Fibroblast of lung (primary cell): ENCODE data around the gene MRGPRF. TPM values are rescaled to one million over a fixed set of nuclear protein-coding genes. Genes with fewer than 3 reads are reported as not detected.

Experiments used
- DNase-seq, 2 donors: peaks; one replicate each; pipeline versions ENCODE4 v3.0.0 to v3.0.0-alpha.2; 2010; ENCODE audit warnings: low read depth in 2 of 2
- H2AFZ ChIP-seq: 2 replicates; pipeline ENCODE4 v1.5.1; 2012; ENCODE audit warnings: low read length, control low read depth, inconsistent platforms
- H3K27ac ChIP-seq: 2 replicates; pipeline ENCODE4 v1.5.1; 2011; ENCODE audit warnings: low read length, control low read depth; ENCODE audit not compliant: insufficient read depth
- H3K27me3 ChIP-seq: 2 replicates; pipeline ENCODE4 v1.5.1; 2011; ENCODE audit warnings: mild to moderate bottlenecking, low read length; ENCODE audit not compliant: control insufficient read depth, insufficient read depth
- H3K36me3 ChIP-seq: 2 replicates; pipeline ENCODE4 v1.5.1; 2011; ENCODE audit warnings: low read length; ENCODE audit not compliant: control insufficient read depth, insufficient read depth
- H3K4me1 ChIP-seq: 2 replicates; pipeline ENCODE4 v1.5.1; 2011; ENCODE audit warnings: low read length; ENCODE audit not compliant: control insufficient read depth, insufficient read depth; ENCODE audit errors: extremely low read depth
- H3K4me2 ChIP-seq: 2 replicates; pipeline ENCODE4 v1.5.1; 2011; ENCODE audit warnings: low read length, control low read depth; ENCODE audit not compliant: insufficient read depth; ENCODE audit errors: extremely low read depth
- H3K4me3 ChIP-seq, 4 experiments: fragments of 200-600 bp in 1 of 4; sonication (generic) in 1 of 4; replicated peaks in 1 of 4; 2 replicates each; pipeline ENCODE4 v1.5.1; 2011 to 2016; ENCODE audit warnings: low read length in 4 of 4, low read depth in 3 of 4, mild to moderate bottlenecking in 3 of 4, control low read depth in 2 of 4, inconsistent platforms in 1 of 4, mixed read lengths in 1 of 4; ENCODE audit not compliant: insufficient read depth in 1 of 4; ENCODE audit errors: control extremely low read depth in 1 of 4
- H3K79me2 ChIP-seq: 2 replicates; pipeline ENCODE4 v1.5.1; 2012; ENCODE audit warnings: mild to moderate bottlenecking, low read length, inconsistent platforms; ENCODE audit not compliant: control insufficient read depth, insufficient read depth
- H3K9ac ChIP-seq: 2 replicates; pipeline ENCODE4 v1.5.1; 2011; ENCODE audit warnings: mild to moderate bottlenecking, low read length, control low read depth; ENCODE audit not compliant: insufficient read depth
- H3K9me3 ChIP-seq: 2 replicates; pipeline ENCODE4 v1.5.1; 2012; ENCODE audit warnings: low read depth, low read length; ENCODE audit not compliant: control insufficient read depth, insufficient read depth
- H4K20me1 ChIP-seq: 2 replicates; pipeline ENCODE4 v1.5.1; 2011; ENCODE audit warnings: low read length; ENCODE audit not compliant: control insufficient read depth, insufficient read depth; ENCODE audit errors: extremely low read depth
- CTCF ChIP-seq, 2 donors: IDR thresholded peaks in 1 of 2; conservative IDR thresholded peaks in 1 of 2; 1 replicate in 1 of 2; 2 replicates in 1 of 2; pipeline ENCODE4 v1.5.1; 2011 to 2012; ENCODE audit warnings: low read length in 2 of 2, control low read depth in 1 of 2, inconsistent platforms in 1 of 2, low read depth in 1 of 2, mild to moderate bottlenecking in 1 of 2
- EZH2 ChIP-seq: IDR thresholded peaks from 2 replicates; pipeline ENCODE4 v1.5.1; 2012; ENCODE audit warnings: low read length, control low read depth, mild to moderate bottlenecking; ENCODE audit errors: missing control alignments
- polyA plus RNA-seq, 2 donors: library from polyadenylated mRNA; depleted of rRNA in 1 of 2; stranded (reverse) in 1 of 2; unstranded in 1 of 2; fragments of >200 nt; gene quantifications; 2 replicates each; pipeline ENCODE4 v1.2.1, GENCODE V29; 2011 to 2012; ENCODE audit warnings: missing spikeins in 1 of 2
- total RNA-seq: library from RNA; depleted of rRNA; stranded (reverse); fragments of >200 nt; gene quantifications from 2 replicates; pipeline ENCODE4 v1.2.1, GENCODE V29; 2014

MRGPRF gene
- total and polyA plus RNA-seq, 2 donors (not counting 1 experiment from before 2014, with no cell fraction given), result 84.2 to 88.1 TPM

DNA sequence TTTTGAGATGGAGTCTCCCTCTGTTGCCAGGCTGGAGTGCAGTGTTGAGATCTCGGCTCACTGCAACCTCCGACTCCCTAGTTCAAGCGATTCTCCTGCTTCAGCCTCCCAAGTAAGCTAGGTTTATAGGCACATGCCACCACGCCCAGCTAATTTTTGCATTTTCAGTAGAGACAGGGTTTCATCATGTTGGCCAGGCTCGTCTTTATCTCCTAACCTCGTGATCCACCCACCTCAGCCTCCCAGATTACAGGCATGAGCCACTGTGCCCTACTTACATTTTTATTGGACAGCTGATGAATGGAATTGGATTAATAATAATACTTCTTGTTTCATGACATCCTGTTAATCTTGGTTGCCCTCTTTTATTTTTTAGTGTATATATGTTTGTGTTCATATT lies 29.2 kb downstream of the MRGPRF start:
- Histone ChIP-seq H3K27me3 (peaks cover 15% of the 10 kb centered on the region), H4K20me1 (no peaks in the 10 kb centered on the region), H3K9me3 (no peaks in the 10 kb centered on the region), H3K36me3 (no peaks in the 10 kb centered on the region), H2AFZ (no peak overlapping the region), H3K4me1 (no peaks in the 10 kb centered on the region), H3K79me2 (no peaks in the 10 kb centered on the region), H3K4me2 (no peak overlapping the region), H3K9ac (no peak overlapping the region), H3K4me3 (no peak overlapping the region), H3K27ac (no peak overlapping the region)
- no peak for TF ChIP-seq EZH2
- TF ChIP-seq CTCF (conservative IDR thresholded peaks at IDR 0.05 in 1 of 2, IDR thresholded peaks at IDR 0.05 in 1 of 2; ENCODE audit: low read depth in 1 of 2, low read length in 2 of 2), result no peak
- no peak for DNase-seq

DNA sequence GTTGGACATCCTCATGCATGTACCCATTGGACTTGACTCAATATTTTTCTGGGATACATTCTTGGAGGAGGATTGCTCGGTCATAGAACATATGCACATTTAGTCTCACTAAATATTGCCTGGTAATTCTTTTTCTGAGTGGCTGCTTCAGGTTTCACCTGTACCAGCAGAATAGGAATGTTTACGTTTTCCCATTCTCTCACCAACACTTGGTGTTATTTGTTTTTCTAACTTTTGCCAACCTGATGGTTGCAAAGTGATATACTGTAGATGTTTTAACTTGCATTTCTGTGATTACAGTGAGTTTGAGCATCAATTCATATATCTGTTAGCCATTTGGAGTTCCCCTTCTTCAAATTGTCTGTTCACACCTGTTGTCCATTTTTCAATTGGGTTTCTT lies 30.9 kb downstream of the MRGPRF start:
- Histone ChIP-seq H3K27me3 (peaks cover 14% of the 10 kb centered on the region), H3K4me3 (no peak overlapping the region), H3K9me3 (no peaks in the 10 kb centered on the region), H3K79me2 (no peaks in the 10 kb centered on the region), H3K9ac (no peak overlapping the region), H3K4me2 (no peak overlapping the region), H3K27ac (no peak overlapping the region), H2AFZ (no peak overlapping the region), H4K20me1 (no peaks in the 10 kb centered on the region), H3K4me1 (no peaks in the 10 kb centered on the region), H3K36me3 (no peaks in the 10 kb centered on the region)
- TF ChIP-seq EZH2, result no peak
- no peak for TF ChIP-seq CTCF (conservative IDR thresholded peaks at IDR 0.05 in 1 of 2, IDR thresholded peaks at IDR 0.05 in 1 of 2; ENCODE audit: low read depth in 1 of 2, low read length in 2 of 2)
- no peak for DNase-seq

- Histone ChIP-seq H3K79me2 (no peaks in the 10 kb centered on the region), H3K4me3 (no peak within 1 kb of the TSS), H3K4me2 (no peak within 1 kb of the TSS), H4K20me1 (no peaks in the 10 kb centered on the region), H3K9ac (no peak within 1 kb of the TSS), H3K27me3 (peaks cover 10% of the 10 kb centered on the region), H3K4me1 (no peaks in the 10 kb centered on the region), H2AFZ (no peak within 1 kb of the TSS), H3K36me3 (no peaks in the 10 kb centered on the region), H3K27ac (no peak within 1 kb of the TSS), H3K9me3 (no peaks in the 10 kb centered on the region)
- no peak for DNase-seq
- TF ChIP-seq CTCF (conservative IDR thresholded peaks at IDR 0.05 in 1 of 2, IDR thresholded peaks at IDR 0.05 in 1 of 2; ENCODE audit: low read depth in 1 of 2, low read length in 2 of 2) (no peak), EZH2 (no peak)
These were observed 32.3 kb downstream of the MRGPRF start, which contains the start of gene MRGPRD for GRCh38 chr11:68980776-68981065. TSS of gene MRGPRD (minus strand) at chr11:68980986. CDS start at chr11:68980986, 0 bp downstream.
